H54 (cell line): ENCODE measurements around the gene DDX42.
A peak's percentile ranks its signal among the peaks of the same experiment; 100 is the strongest.
"Not testable (repeated sequence)": the region's sequence is repeated elsewhere in the genome, so short reads cannot be mapped to it uniquely, and the experiment has no call there.

Experiments used
- DNase-seq: peaks from one replicate; pipeline ENCODE4 v3.0.0; 2011; ENCODE audit warnings: low spot score, mixed read lengths; ENCODE audit not compliant: insufficient read length
- FAIRE-seq: peaks from 3 replicates; lab custom pipeline; 2011; peaks lifted over from hg19 to GRCh38; lab: Jason Lieb, UNC
- POLR2A ChIP-seq: IDR thresholded peaks from 2 replicates; pipeline ENCODE4 v1.6.1; 2011; ENCODE audit warnings: low read depth, mild to moderate bottlenecking, low read length

DDX42 gene

DNA sequence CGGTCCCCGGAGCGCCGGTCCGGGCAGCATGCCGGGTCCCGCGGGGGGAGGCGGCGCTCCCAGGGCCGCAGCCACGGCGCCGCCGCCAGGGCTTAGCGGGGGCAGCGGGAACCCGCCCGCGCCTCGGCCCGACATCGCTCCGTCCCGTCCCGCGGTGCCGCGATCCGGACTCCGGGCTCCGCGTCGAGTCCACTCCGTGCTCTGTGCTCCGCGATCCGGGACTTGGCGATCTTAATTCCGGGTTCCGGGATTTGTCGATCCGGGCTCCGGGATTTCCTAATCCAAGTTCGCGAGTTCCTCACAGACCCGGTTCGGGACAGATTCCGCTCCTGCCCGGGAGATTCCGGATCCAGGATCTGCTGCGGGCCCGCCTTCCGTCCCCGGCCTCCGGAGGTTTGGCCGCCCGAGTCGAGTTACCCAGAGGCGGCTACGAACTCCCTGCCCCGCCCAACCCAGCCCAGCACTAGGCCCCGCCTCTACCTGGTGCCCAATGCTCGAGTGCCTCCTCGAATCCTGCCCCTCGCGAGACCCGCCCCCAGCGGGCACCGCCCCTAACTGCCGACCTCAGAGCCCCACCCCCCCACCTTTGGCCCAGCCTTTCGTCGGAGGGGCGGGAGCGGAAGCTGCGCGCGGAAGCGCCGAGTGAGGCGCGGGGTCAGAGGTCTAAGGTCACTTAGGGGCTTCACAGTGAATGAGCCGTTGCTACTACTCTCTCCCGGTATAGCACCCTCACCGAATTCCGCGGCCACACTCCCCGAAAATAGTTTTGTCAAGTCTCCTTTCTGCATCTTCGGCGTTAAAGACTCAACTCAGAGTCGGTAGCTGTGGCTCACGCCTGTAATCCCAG is 68.8 kb downstream of the DDX42 start, which contains the start of gene SMARCD2:
Gene SMARCD2, minus strand, starts transcription at position 146 of the 847 bp plus-strand sequence. Its CDS starts 11 bp downstream, at position 135.
- DNase-seq (peak; percentile 96), FAIRE-seq (peak; percentile 82)
- peak; percentile 35; the same call in 1 of the 2 replicates for TF ChIP-seq POLR2A

DNA sequence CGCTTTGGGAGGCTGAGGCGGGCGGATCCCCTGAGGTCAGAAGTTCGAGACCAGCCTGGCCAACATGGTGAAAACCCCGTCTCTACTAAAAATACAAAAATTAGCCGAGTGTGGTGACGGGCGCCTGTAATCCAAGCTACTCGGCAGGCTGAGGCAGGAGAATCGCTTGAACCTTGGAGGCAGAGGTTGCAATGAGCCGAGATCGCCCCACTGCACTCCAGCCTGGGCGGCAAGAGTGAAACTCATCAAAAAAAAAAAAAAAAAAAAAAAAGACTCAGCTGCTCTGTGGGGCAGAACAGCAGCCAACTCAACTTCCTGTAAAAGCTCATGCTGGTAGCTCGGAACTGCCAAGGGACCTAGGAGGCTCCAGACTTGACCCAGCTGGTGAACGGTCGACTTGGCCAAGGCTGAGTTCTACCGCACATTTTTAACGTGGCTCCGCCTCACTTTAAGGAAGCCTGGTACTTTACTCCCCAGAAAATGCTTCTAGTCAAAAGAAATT is 69.5 kb downstream of the DDX42 start:
- peak; percentile 68 for DNase-seq
- not testable (repeated sequence) for FAIRE-seq

GRCh38 chr17:63843910-63844677 is 70.1 kb downstream of the DDX42 start:
- no peak for TF ChIP-seq POLR2A
- no peak for FAIRE-seq
- DNase-seq: no peak

DNA sequence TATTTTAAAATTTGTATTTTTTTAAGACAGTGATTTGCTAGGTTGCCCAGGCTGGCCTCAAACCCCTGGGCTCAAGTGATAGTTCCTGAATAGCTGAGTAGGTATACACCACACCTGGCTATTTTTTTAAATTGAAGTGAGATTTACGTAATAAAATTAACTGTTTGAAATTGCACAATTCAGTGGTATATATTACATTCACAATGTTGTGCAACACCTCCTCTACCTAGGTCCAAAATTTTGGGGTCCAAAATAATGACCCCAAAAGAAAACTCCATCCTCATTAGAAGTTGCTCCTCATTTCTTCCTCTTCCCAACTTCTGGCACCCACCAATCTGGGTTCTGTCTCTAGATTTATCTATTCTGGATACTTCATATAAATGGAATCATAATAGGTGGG is 71.5 kb downstream of the DDX42 start:
- no peak for DNase-seq
- no peak for TF ChIP-seq POLR2A
- no peak for FAIRE-seq

- no peak for TF ChIP-seq POLR2A
- DNase-seq (no peak), FAIRE-seq (no peak)
Measured at GRCh38 chr17:63847525-63848249, 73.7 kb downstream of the DDX42 start.

DNA sequence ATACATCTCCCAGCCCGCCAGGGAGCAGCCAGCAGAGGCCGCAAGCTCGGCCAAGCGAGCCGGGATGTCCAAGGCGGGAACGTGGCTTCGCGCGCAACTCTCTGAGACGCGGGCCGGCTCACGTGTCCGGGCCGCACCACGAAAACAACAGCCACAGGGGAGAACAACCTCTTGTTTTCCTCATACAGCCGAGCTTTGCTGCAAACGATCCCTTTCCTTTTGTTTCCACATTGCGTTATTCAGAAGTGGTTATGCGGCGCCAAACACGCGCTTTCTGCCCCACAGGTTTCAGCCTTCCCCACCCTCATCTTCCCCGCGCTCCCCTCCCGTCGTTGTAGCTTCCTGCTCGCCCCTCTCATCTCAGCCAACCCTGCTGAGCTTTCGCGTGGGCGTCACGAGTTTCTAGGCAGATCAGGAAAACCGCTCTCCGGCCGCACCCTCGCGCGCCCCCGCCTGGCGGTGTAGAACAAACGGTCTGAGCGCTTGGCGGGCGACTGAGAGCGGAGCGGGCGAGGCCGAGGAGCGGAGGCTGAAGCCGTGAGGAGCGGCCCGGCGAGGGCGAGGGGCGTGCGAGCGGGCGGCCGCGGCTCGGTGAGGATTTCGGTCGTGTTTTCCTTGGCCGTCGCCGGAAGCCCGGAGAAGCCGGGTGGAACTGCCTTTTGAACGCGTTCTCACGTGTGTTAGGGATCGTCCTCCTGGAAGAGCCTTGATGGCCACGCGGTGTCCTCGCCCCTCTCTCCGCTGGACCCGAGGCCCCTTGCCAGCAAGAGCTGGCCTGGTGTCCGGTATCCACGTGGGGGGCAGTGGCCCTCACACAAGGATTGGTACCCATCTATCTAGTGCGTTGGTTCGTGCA is 75.1 kb downstream of the DDX42 start:
- FAIRE-seq (no peak), DNase-seq (peak; percentile 68)
- TF ChIP-seq POLR2A: no peak

- no peak for FAIRE-seq
- no peak for TF ChIP-seq POLR2A
- no peak for DNase-seq
Measured at GRCh38 chr17:63850401-63850800, 76.4 kb downstream of the DDX42 start.

- TF ChIP-seq POLR2A: no peak
- no peak for DNase-seq
- no peak for FAIRE-seq
Measured at GRCh38 chr17:63853260-63853659, 79.3 kb downstream of the DDX42 start.

DNA sequence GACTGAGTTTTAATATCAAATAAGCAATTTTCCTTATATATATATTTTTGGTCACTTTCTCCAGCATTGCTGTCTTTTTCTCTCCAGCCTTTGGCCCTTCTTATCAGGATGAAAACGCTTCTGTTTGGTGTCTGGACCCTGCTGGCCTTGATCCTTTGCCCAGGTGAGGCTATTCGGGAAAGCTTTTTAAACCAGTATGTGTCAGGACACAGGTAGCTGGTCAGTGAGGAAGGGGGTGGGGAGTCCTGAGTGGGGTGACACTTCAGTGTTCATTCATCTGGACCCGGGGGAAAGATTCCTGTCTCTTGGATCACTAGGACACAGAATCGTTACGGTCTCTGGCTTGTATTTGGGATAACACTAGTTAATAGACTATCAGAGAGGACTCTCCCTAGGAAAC is 80.7 kb downstream of the DDX42 start:
- DNase-seq (no peak), FAIRE-seq (no peak)
- TF ChIP-seq POLR2A: no peak

- no peak for DNase-seq
- no peak for FAIRE-seq
- TF ChIP-seq POLR2A: no peak
Measured at GRCh38 chr17:63855185-63855584, 81.2 kb downstream of the DDX42 start.

GRCh38 chr17:63856425-63856824 is 82.5 kb downstream of the DDX42 start:
- not testable (repeated sequence) for FAIRE-seq, DNase-seq

GRCh38 chr17:63859257-63859656 is 85.3 kb downstream of the DDX42 start:
- no peak for DNase-seq
- TF ChIP-seq POLR2A: no peak
- FAIRE-seq: no peak

GRCh38 chr17:63866625-63867024 is 92.7 kb downstream of the DDX42 start:
- not testable (repeated sequence) for DNase-seq, FAIRE-seq
